C4-2B (cell line): Measurements from ENCODE around the gene MINDY3.

ENCODE experiments used
- H3K27ac ChIP-seq: fragments of 450-650 bp; 2 replicates; pipeline ENCODE4 v1.5.1; 2017
- ZFX ChIP-seq: fragments of 450-650 bp; IDR thresholded peaks from 2 replicates; pipeline ENCODE4 v1.6.1; 2017
- TF ChIP-seq, protein P1 (sequence below): fragments of 450-650 bp; conservative IDR thresholded peaks from 2 replicates; pipeline ENCODE4 v1.5.1; 2017; ENCODE audit warnings: mild to moderate bottlenecking

Gene MINDY3

DNA sequence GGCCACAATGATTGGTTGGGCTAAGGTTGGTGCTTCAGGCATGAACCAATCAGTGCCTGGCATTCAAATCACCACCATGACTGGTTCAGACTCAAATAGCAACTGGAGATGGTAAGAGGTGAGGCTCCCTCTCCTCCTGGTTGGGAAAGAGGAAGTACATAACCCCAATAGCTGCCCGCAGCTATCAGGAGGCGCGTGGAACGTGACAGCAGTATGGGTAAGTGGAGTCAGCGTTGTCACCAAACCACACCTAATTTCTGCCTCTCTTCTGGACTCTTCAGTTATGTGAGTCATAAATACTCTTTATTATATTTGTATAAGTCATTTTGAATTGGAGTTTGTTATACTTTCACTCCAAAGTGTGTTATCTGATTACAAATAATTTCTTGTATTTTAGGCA, 122.7 kb downstream of the MINDY3 start:
- H3K27ac ChIP-seq: no peak overlapping the region

DNA sequence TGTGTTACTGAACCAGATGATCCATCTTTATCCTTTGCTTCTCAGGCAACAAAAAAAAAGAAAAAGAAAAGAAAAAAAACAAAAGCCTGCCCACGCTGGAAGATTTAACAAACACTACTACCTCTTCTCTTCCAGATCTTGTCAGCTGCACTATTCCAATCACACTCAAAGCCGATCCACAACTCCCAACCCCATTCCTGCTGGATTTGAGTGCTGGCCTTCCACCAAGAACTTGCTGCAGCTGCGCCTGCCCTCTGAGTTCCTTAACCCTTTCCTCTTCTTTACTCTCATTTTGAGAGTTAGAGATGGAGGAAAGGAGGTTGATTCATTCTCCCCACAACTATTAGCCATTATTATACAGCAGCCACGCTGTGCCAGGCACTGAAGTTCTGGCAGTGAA, 124.5 kb downstream of the MINDY3 start:
- no peak for TF ChIP-seq ZFX
- TF ChIP-seq, protein P1, sequence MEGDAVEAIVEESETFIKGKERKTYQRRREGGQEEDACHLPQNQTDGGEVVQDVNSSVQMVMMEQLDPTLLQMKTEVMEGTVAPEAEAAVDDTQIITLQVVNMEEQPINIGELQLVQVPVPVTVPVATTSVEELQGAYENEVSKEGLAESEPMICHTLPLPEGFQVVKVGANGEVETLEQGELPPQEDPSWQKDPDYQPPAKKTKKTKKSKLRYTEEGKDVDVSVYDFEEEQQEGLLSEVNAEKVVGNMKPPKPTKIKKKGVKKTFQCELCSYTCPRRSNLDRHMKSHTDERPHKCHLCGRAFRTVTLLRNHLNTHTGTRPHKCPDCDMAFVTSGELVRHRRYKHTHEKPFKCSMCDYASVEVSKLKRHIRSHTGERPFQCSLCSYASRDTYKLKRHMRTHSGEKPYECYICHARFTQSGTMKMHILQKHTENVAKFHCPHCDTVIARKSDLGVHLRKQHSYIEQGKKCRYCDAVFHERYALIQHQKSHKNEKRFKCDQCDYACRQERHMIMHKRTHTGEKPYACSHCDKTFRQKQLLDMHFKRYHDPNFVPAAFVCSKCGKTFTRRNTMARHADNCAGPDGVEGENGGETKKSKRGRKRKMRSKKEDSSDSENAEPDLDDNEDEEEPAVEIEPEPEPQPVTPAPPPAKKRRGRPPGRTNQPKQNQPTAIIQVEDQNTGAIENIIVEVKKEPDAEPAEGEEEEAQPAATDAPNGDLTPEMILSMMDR: no peak
- no peak overlapping the region for H3K27ac ChIP-seq

More for the DNA sequence above, 122.7 kb downstream of the MINDY3 start:
- TF ChIP-seq, protein P1: no peak
- TF ChIP-seq ZFX: no peak

DNA sequence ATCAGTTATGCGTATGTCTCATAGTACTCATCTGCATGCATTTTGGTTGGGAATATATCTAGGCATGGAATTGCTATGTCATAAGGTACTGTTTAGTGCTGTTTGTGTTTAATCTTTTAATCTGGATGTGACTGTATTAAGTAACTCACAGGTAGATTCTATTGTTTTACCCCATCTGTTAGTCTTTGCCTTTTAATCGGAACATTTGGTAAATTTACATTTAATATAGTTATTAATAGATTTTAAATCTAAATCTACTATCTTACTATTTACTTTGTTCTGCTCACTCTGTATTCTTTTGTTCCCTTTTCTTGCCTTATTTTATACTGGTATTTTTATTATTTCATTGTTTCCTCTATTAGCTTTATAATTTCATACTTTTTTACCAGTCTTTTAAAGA, 130.0 kb downstream of the MINDY3 start:
- TF ChIP-seq, protein P1: no peak
- TF ChIP-seq ZFX: no peak
- no peak overlapping the region for H3K27ac ChIP-seq

DNA sequence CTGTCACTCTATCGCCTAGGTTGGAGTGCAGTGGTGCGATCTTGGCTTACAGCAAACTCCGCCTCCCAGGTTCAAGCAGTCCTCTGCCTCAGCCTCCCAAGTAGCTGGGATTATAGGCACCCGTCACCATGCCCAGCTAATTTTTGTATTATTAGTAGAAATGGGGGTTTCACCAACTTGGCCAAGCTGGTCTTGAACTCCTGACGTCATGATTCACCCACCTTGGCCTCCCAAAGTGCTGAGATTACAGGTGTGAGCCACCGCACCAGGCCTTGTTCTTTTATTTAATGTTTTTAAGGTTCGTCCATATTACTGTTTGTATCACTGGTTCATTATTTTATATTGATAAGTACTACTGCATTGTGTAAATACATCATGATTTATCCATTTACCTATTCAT, 130.4 kb downstream of the MINDY3 start:
- no peak overlapping the region for H3K27ac ChIP-seq
- no peak for TF ChIP-seq ZFX
- TF ChIP-seq, protein P1: no peak
